GM23338 (cell line): ENCODE data around the gene FOXP1. TPM values are rescaled to one million over a fixed set of nuclear protein-coding genes. Genes with fewer than 3 reads are reported as not detected.

Experiments
- ATAC-seq: fragments of 200-7000 bp; cut with Tn5 transposase; 3 replicates; pipeline ENCODE4 v1.9.1; 2020
- DNase-seq: peaks from one replicate; pipeline ENCODE4 v3.0.0-alpha.2; 2015; ENCODE audit warnings: low spot score
- H2AFZ ChIP-seq: fragments of 200-600 bp; sonication (generic); 2 replicates; pipeline ENCODE4 v1.8.0; 2016; ENCODE audit warnings: antibody characterized with exemption, mild to moderate bottlenecking, moderate library complexity
- H3F3A ChIP-seq: fragments of 200-600 bp; sonication (generic); replicated peaks from 2 replicates; pipeline ENCODE4 v1.8.0; 2017; ENCODE audit warnings: antibody characterized with exemption, mixed run types, low read depth
- H3K27ac ChIP-seq: fragments of 200-600 bp; sonication (generic); 2 replicates; pipeline ENCODE4 v1.6.1; 2016; ENCODE audit warnings: low read depth
- H3K27me3 ChIP-seq: fragments of 200-600 bp; sonication (generic); 2 replicates; pipeline ENCODE4 v1.8.0; 2016; ENCODE audit warnings: mild to moderate bottlenecking, mixed run types, moderate library complexity; ENCODE audit not compliant: insufficient read depth
- H3K36me3 ChIP-seq: fragments of 200-600 bp; sonication (generic); 2 replicates; pipeline ENCODE4 v1.8.0; 2016; ENCODE audit warnings: mild to moderate bottlenecking; ENCODE audit not compliant: insufficient read depth
- H3K4me1 ChIP-seq: fragments of 200-600 bp; sonication (generic); 2 replicates; pipeline ENCODE4 v1.8.0; 2016; ENCODE audit warnings: mild to moderate bottlenecking, moderate library complexity; ENCODE audit not compliant: insufficient read depth
- H3K4me2 ChIP-seq: fragments of 200-600 bp; sonication (generic); 2 replicates; pipeline ENCODE4 v1.7.1; 2017; ENCODE audit warnings: mixed run types
- H3K4me3 ChIP-seq: fragments of 200-600 bp; sonication (generic); 2 replicates; pipeline ENCODE4 v1.6.1; 2016; ENCODE audit warnings: mixed run types
- H3K79me2 ChIP-seq: fragments of 200-600 bp; sonication (generic); replicated peaks from 2 replicates; pipeline ENCODE4 v1.8.0; 2017; ENCODE audit warnings: mild to moderate bottlenecking; ENCODE audit not compliant: insufficient read depth
- H3K9me2 ChIP-seq: fragments of 200-600 bp; sonication (generic); 2 replicates; pipeline ENCODE4 v1.8.0; 2017; ENCODE audit not compliant: insufficient read depth
- H4K20me1 ChIP-seq: fragments of 200-600 bp; sonication (generic); replicated peaks from 2 replicates; pipeline ENCODE4 v1.8.0; 2017; ENCODE audit warnings: mild to moderate bottlenecking; ENCODE audit not compliant: insufficient read depth
- H3K27ac Mint-ChIP-seq: 2 replicates; pipeline ENCODE4 v1.8.0; 2020; ENCODE audit warnings: inconsistent platforms, mild to moderate bottlenecking, moderate library complexity, mixed read lengths
- H3K27me3 Mint-ChIP-seq: 3 replicates; pipeline ENCODE4 v1.8.0; 2022; ENCODE audit warnings: low read depth, mild to moderate bottlenecking, moderate library complexity, mixed read lengths, inconsistent platforms; ENCODE audit not compliant: insufficient read depth, poor library complexity
- H3K36me3 Mint-ChIP-seq: 3 replicates; pipeline ENCODE4 v1.8.0; 2021; ENCODE audit warnings: low read depth, mild to moderate bottlenecking, inconsistent platforms, moderate library complexity, mixed read lengths
- H3K4me1 Mint-ChIP-seq: 3 replicates; pipeline ENCODE4 v1.8.0; 2020; ENCODE audit warnings: mild to moderate bottlenecking, inconsistent platforms, mixed read lengths
- H3K4me3 Mint-ChIP-seq: 3 replicates; pipeline ENCODE4 v1.8.0; 2021; ENCODE audit warnings: moderate library complexity, mild to moderate bottlenecking, inconsistent platforms, mixed read lengths
- H3K9me3 Mint-ChIP-seq: 3 replicates; pipeline ENCODE4 v1.8.0; 2020; ENCODE audit warnings: moderate library complexity, mild to moderate bottlenecking, inconsistent platforms, mixed read lengths
- CREB1 ChIP-seq: fragments of 250-450 bp; sonication (Bioruptor Pico); IDR thresholded peaks from 2 replicates; pipeline ENCODE4 v1.5.0; 2020; ENCODE audit warnings: low read depth, mild to moderate bottlenecking, moderate library complexity
- ETS1 ChIP-seq: IDR thresholded peaks from 2 replicates; pipeline ENCODE4 v1.6.1; 2016; ENCODE audit warnings: antibody characterized with exemption
- NANOG ChIP-seq: IDR thresholded peaks from 2 replicates; pipeline ENCODE4 v1.6.1; 2016; ENCODE audit warnings: antibody characterized with exemption, borderline replicate concordance
- POLR2AphosphoS5 ChIP-seq: IDR thresholded peaks from 2 replicates; pipeline ENCODE4 v1.6.1; 2016; ENCODE audit warnings: antibody characterized with exemption, low read depth
- REST ChIP-seq: IDR thresholded peaks from one replicate; pipeline ENCODE4 v1.6.1; 2018; ENCODE audit warnings: antibody characterized with exemption; ENCODE audit not compliant: unreplicated experiment
- ZNF331 ChIP-seq: fragments of 250-450 bp; sonication (Bioruptor Pico); IDR thresholded peaks from 2 replicates; pipeline ENCODE4 v1.5.0; 2020; ENCODE audit warnings: low read depth, mild to moderate bottlenecking, moderate library complexity
- ZNF462 ChIP-seq: fragments of 250-450 bp; sonication (Bioruptor Pico); IDR thresholded peaks from 2 replicates; pipeline ENCODE4 v1.5.0; 2020; ENCODE audit warnings: mild to moderate bottlenecking, moderate library complexity
- polyA plus RNA-seq: library from polyadenylated mRNA; unstranded; fragments of >200 nt; fragmentation: Nextera tagmentation; extraction: Ambion mirVana; gene quantifications from 2 replicates; pipeline ENCODE4 v1.2.1, GENCODE V29; 2016
- total RNA-seq: library from RNA; depleted of rRNA; stranded (reverse); fragments of >200 nt; shearing (Covaris generic); gene quantifications from 2 replicates; pipeline ENCODE4 v1.2.3, GENCODE V29; 2014

The FOXP1 gene
- total and polyA plus RNA-seq, 2 experiments from 2014 or later = 32.9 to 35.5 TPM

GRCh38 chr3:71080517-71081083 is 502.9 kb downstream of the FOXP1 start:
- peaks cover 2% of the 10 kb centered on the region for H3K27me3 Mint-ChIP-seq
- H3K4me1 Mint-ChIP-seq = peaks cover 33% of the 10 kb centered on the region
- no peaks in the 10 kb centered on the region for H3K27me3 ChIP-seq
- no peaks in the 10 kb centered on the region for H3K9me3 Mint-ChIP-seq
- H3K36me3 Mint-ChIP-seq = no peaks in the 10 kb centered on the region
- H3K4me1 ChIP-seq = peaks cover 20% of the 10 kb centered on the region
- H3K27ac ChIP-seq = no peak overlapping the region
- no peak for ATAC-seq
- no peak for DNase-seq
- no peaks in the 10 kb centered on the region for H3K79me2 ChIP-seq
- no peaks in the 10 kb centered on the region for H3K36me3 ChIP-seq
- H4K20me1 ChIP-seq = no peaks in the 10 kb centered on the region
- H2AFZ ChIP-seq = no peak overlapping the region
- no peak overlapping the region for H3K4me3 ChIP-seq
- no peaks in the 10 kb centered on the region for H3K9me2 ChIP-seq
- TF ChIP-seq ZNF331 (CRISPR knock-in tag) (no peak), CREB1 (CRISPR knock-in tag) (no peak), REST (no peak), POLR2AphosphoS5 (no peak), ETS1 (no peak)
- no peak overlapping the region for H3K4me2 ChIP-seq
- no peak overlapping the region for H3K4me3 Mint-ChIP-seq
- no peaks in the 10 kb centered on the region for H3F3A ChIP-seq
- H3K27ac Mint-ChIP-seq = no peak overlapping the region

- Histone ChIP-seq H3F3A (no peaks in the 10 kb centered on the region), H3K27me3 (no peaks in the 10 kb centered on the region), H2AFZ (no peak overlapping the region), H3K27ac (no peak overlapping the region), H3K9me2 (no peaks in the 10 kb centered on the region), H3K36me3 (no peaks in the 10 kb centered on the region), H3K4me3 (no peak overlapping the region), H4K20me1 (no peaks in the 10 kb centered on the region), H3K79me2 (no peaks in the 10 kb centered on the region), H3K4me2 (peak overlapping the region; percentile 46), H3K4me1 (peaks cover 20% of the 10 kb centered on the region)
- ATAC-seq (peak; percentile 73), DNase-seq (no peak)
- peaks cover 33% of the 10 kb centered on the region for H3K4me1 Mint-ChIP-seq
- H3K4me3 Mint-ChIP-seq = no peak overlapping the region
- H3K9me3 Mint-ChIP-seq = no peaks in the 10 kb centered on the region
- no peaks in the 10 kb centered on the region for H3K36me3 Mint-ChIP-seq
- H3K27ac Mint-ChIP-seq = no peak overlapping the region
- peaks cover 2% of the 10 kb centered on the region for H3K27me3 Mint-ChIP-seq
- TF ChIP-seq ZNF462 = no peak
- TF ChIP-seq NANOG = 0 out of 2 replicates have a peak, but pooled peaks have one; percentile 16
These were observed 504.6 kb downstream of the FOXP1 start for GRCh38 chr3:71078723-71079525.
